Measurements from ENCODE around the gene ACOT9.

DNA sequence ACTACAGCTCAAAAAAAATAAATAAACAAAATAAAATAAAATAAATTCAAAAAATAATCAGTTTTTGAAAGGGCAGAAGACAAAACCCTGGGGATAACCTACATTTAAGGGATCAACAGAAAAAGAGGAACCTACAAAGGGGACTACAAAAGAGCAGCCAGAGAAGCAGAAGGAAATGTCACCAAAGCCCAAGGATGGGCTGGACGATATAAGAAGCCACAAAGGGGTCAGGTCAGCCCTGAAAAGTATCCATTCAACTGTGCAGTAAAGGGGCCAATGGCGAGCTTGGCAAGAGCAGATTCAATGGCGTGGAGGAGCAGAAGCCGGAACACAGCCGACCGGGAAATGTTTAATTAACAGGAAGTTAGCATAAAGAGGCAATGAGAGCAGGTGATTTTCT, 16.9 kb downstream of the ACOT9 start:
- TF ChIP-seq, protein P1, sequence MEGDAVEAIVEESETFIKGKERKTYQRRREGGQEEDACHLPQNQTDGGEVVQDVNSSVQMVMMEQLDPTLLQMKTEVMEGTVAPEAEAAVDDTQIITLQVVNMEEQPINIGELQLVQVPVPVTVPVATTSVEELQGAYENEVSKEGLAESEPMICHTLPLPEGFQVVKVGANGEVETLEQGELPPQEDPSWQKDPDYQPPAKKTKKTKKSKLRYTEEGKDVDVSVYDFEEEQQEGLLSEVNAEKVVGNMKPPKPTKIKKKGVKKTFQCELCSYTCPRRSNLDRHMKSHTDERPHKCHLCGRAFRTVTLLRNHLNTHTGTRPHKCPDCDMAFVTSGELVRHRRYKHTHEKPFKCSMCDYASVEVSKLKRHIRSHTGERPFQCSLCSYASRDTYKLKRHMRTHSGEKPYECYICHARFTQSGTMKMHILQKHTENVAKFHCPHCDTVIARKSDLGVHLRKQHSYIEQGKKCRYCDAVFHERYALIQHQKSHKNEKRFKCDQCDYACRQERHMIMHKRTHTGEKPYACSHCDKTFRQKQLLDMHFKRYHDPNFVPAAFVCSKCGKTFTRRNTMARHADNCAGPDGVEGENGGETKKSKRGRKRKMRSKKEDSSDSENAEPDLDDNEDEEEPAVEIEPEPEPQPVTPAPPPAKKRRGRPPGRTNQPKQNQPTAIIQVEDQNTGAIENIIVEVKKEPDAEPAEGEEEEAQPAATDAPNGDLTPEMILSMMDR (IDR thresholded peaks at IDR 0.05; ENCODE audit: poor library complexity) = no peak
- no peak for TF ChIP-seq EZH2 (IDR thresholded peaks at IDR 0.05; ENCODE audit: borderline replicate concordance)
